Smooth muscle cell of trachea (primary cell): Measurements from ENCODE around the gene GDAP1L1. TPM values are rescaled to one million over a fixed set of nuclear protein-coding genes. Genes with fewer than 3 reads are reported as not detected.

ENCODE experiments used
- total RNA-seq: library from RNA; depleted of rRNA; stranded (reverse); fragments of >200 nt; gene quantifications from 2 replicates; pipeline ENCODE4 v1.2.1, GENCODE V29; 2014

Gene GDAP1L1
- total RNA-seq: not detected in 2 replicates

GRCh38 chr20:44247131-44247571 lies at the start of gene GDAP1L1:
GDAP1L1 (plus strand) TSS chr20:44247308; CDS start chr20:44247335, 27 bp downstream.

GRCh38 chr20:44210406-44211176 lies 36.5 kb upstream of the GDAP1L1 start, which contains the start of gene OSER1:
OSER1 (minus strand) TSS chr20:44210771; CDS start chr20:44206957, 3,814 bp downstream.

GRCh38 chr20:44310664-44311639 lies 63.8 kb downstream of the GDAP1L1 start, which contains the start of gene FITM2:
FITM2 (minus strand) TSS chr20:44311202; CDS start chr20:44311148, 54 bp downstream.

Other genes starting within 250 kb of the GDAP1L1 start
- gene JPH2, start 60.1 kb upstream of the GDAP1L1 start, total RNA-seq: under 0.01 and 0.50 TPM in 2 replicates
- 54.1 and 61.2 TPM in 2 replicates for gene OSER1, start 36.5 kb upstream of the GDAP1L1 start, total RNA-seq
- 6.0 and 9.6 TPM in 2 replicates for gene FITM2, start 63.9 kb downstream of the GDAP1L1 start, total RNA-seq
- gene R3HDML, start 89.7 kb downstream of the GDAP1L1 start, total RNA-seq: not detected in 2 replicates
- gene HNF4A, start 108.4 kb downstream of the GDAP1L1 start, total RNA-seq: not detected in 2 replicates
- 17.2 and 20.3 TPM in 2 replicates for gene TTPAL, start 228.6 kb downstream of the GDAP1L1 start, total RNA-seq